Parathyroid adenoma (tissue), 2 donors: ENCODE measurements around the gene TCF4.

Experiments
- H2AFZ ChIP-seq: fragments of 300-600 bp; sonication (generic); one replicate; pipeline ENCODE4 v1.7.0; 2017; ENCODE audit warnings: antibody characterized with exemption, mild to moderate bottlenecking
- H3K27ac ChIP-seq: fragments of 300-600 bp; sonication (generic); one replicate; pipeline ENCODE4 v1.7.0; 2017
- H3K27me3 ChIP-seq: fragments of 300-600 bp; sonication (generic); one replicate; pipeline ENCODE4 v1.7.0; 2017; ENCODE audit warnings: low read length; ENCODE audit not compliant: control insufficient read depth, insufficient read depth
- H3K36me3 ChIP-seq: fragments of 300-600 bp; sonication (generic); one replicate; pipeline ENCODE4 v1.7.0; 2017; ENCODE audit warnings: low read length; ENCODE audit not compliant: control insufficient read depth, insufficient read depth
- H3K4me1 ChIP-seq: fragments of 300-600 bp; sonication (generic); one replicate; pipeline ENCODE4 v1.7.0; 2017; ENCODE audit warnings: control low read depth
- H3K4me2 ChIP-seq: fragments of 300-600 bp; sonication (generic); one replicate; pipeline ENCODE4 v1.7.0; 2017; ENCODE audit warnings: low read length
- H3K4me3 ChIP-seq: fragments of 300-600 bp; sonication (generic); one replicate; pipeline ENCODE4 v1.7.0; 2017; ENCODE audit warnings: low read depth, low read length
- H3K79me2 ChIP-seq: fragments of 300-600 bp; sonication (generic); one replicate; pipeline ENCODE4 v1.7.0; 2017; ENCODE audit warnings: control low read depth
- H3K9ac ChIP-seq: fragments of 300-600 bp; sonication (generic); one replicate; pipeline ENCODE4 v1.7.0; 2017; ENCODE audit warnings: mild to moderate bottlenecking
- H3K9me3 ChIP-seq: fragments of 300-600 bp; sonication (generic); one replicate; pipeline ENCODE4 v1.7.0; 2017; ENCODE audit warnings: low read length; ENCODE audit not compliant: control insufficient read depth
- CTCF ChIP-seq: fragments of 300-600 bp; sonication (generic); IDR thresholded peaks from one replicate; pipeline ENCODE4 v1.7.0; 2017; ENCODE audit warnings: antibody characterized with exemption, mild to moderate bottlenecking
- donor health status: primary hyperparathyroidism.

The TCF4 gene

GRCh38 chr18:55559739-55560138 is 28.3 kb downstream of the TCF4 start:
- no peaks in the 10 kb centered on the region for H3K4me1 ChIP-seq
- H3K9ac ChIP-seq = no peak overlapping the region
- H3K27ac ChIP-seq = no peak overlapping the region
- no peak overlapping the region for H3K4me3 ChIP-seq
- H3K79me2 ChIP-seq = no peaks in the 10 kb centered on the region
- no peak overlapping the region for H2AFZ ChIP-seq
- H3K9me3 ChIP-seq = no peaks in the 10 kb centered on the region
- H3K27me3 ChIP-seq = no peaks in the 10 kb centered on the region
- TF ChIP-seq CTCF = no peak
- no peaks in the 10 kb centered on the region for H3K36me3 ChIP-seq
- H3K4me2 ChIP-seq = no peak overlapping the region

- Histone ChIP-seq H2AFZ (no peak overlapping the region), H3K9me3 (no peaks in the 10 kb centered on the region), H3K4me1 (no peaks in the 10 kb centered on the region), H3K36me3 (no peaks in the 10 kb centered on the region), H3K27ac (no peak overlapping the region), H3K79me2 (peaks cover 2% of the 10 kb centered on the region), H3K27me3 (no peaks in the 10 kb centered on the region), H3K4me2 (no peak overlapping the region), H3K9ac (no peak overlapping the region), H3K4me3 (no peak overlapping the region)
- TF ChIP-seq CTCF = no peak
These were observed 30.8 kb downstream of the TCF4 start for GRCh38 chr18:55557211-55557610.

GRCh38 chr18:55555395-55556027 is 32.5 kb downstream of the TCF4 start:
- Histone ChIP-seq H3K9ac (no peak overlapping the region), H2AFZ (no peak overlapping the region), H3K27ac (no peak overlapping the region), H3K36me3 (no peaks in the 10 kb centered on the region), H3K79me2 (peaks cover 5% of the 10 kb centered on the region), H3K27me3 (no peaks in the 10 kb centered on the region), H3K4me2 (no peak overlapping the region), H3K4me1 (no peaks in the 10 kb centered on the region), H3K9me3 (no peaks in the 10 kb centered on the region), H3K4me3 (no peak overlapping the region)
- no peak for TF ChIP-seq CTCF

DNA sequence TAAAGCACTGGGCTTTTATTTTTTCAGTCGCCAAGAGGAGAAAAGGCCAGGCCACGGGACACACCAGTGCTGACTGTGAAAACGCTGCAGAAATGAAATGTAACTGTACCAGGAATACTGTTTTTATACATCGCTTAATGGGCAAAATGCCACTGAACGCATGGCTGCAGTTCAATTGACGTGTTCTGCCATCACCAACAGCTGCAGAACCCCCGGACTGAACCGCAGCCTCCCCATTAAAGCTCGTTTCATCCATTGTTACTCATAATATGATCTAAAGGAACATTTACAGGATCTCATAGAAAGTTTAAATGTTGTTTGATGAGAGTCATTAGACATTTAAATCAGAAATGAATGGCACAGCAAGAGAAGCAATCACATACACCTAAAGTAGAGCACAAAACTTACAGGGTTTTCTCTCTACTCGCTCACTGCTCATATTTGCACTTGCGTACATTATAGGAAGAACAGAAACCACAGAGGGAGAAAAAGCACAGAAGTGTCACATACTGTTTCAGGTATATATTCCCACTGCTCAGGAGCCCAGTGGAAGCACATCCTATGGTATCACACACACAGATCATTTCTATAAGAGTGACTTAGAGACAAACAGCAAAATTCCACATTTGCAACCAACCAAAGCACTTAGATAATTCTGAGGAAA is 35.3 kb downstream of the TCF4 start:
- Histone ChIP-seq H3K9ac (no peak overlapping the region), H3K4me3 (no peak overlapping the region), H3K79me2 (peaks cover 5% of the 10 kb centered on the region), H3K4me2 (no peak overlapping the region), H3K27me3 (no peaks in the 10 kb centered on the region), H2AFZ (no peak overlapping the region), H3K36me3 (no peaks in the 10 kb centered on the region), H3K27ac (no peak overlapping the region), H3K9me3 (no peaks in the 10 kb centered on the region), H3K4me1 (peaks cover 3% of the 10 kb centered on the region)
- TF ChIP-seq CTCF = no peak

GRCh38 chr18:55551227-55551626 is 36.8 kb downstream of the TCF4 start:
- no peak for TF ChIP-seq CTCF

More at GRCh38 chr18:55551227-55551626, 36.8 kb downstream of the TCF4 start:
- Histone ChIP-seq H3K9me3 (no peaks in the 10 kb centered on the region), H3K36me3 (no peaks in the 10 kb centered on the region), H3K27me3 (no peaks in the 10 kb centered on the region), H3K4me3 (no peak overlapping the region), H3K4me2 (no peak overlapping the region), H3K4me1 (peaks cover 8% of the 10 kb centered on the region), H2AFZ (no peak overlapping the region), H3K9ac (no peak overlapping the region), H3K27ac (no peak overlapping the region), H3K79me2 (peaks cover 5% of the 10 kb centered on the region)
